Measurements from ENCODE around the gene SDK2.
A peak's percentile ranks its signal among the peaks of the same experiment; 100 is the strongest.

SDK2 gene

DNA sequence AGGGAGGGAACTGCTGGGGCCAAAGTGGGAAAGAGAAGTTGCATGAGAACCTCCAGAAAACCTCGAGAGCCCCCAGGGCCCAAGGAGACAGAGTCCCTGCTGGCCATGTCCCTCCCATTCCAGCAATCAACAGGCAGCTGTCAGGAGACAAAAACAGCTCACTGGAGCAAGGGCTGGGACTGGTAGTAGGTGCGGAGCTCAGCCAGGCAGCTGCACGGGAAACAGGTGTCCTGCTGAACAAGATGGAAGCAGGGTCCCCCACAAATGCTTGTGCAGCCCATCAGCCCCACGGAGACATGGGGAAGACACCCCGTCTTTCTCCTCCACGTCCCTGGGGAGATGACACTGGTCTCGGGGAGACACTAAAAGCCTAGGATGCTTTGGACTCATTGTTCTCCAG is 34.5 kb downstream of the SDK2 start:
- no peak for DNase-seq (ENCODE audit: low spot score)

DNA sequence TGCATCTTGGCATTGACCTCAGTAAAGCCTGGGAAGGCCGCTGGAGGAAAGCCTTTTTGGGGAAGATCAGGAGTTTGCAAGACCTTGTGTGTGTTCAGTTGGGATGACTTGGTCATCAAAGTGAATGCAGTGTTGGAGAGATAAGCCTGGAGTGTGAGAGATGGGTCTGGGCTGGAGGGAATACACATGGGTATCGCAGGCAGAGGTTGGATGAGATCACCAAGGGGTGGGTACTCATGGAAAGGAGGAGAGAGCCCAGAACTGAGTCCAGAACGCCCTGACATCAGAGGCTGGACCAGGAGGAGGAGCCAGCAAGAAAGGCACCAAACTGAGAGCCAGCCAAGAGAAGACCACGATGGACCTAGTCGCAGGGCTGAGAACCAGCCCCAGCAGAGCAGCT is 35.2 kb downstream of the SDK2 start:
- no peak for DNase-seq (ENCODE audit: low spot score)

DNA sequence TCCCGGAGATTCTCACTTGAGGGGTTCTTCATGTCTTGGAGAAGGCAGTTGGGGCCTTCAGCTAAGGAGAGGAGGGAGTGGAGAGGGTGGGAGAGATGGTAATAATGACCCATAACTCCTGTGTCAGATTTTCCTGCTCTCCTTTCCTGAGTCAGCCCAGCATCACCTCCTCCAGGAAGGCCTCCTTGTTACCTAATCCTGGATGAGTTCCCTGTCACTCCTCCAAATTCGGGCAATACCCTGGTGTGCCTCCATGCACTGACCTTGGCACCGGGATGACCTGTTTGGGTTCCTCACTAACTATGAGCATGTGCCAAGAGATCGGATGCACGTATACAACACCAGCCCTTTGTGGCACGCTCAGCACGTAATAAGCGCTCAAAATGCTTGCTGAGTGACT is 38.8 kb downstream of the SDK2 start:
- DNase-seq (ENCODE audit: low spot score), result no peak

DNA sequence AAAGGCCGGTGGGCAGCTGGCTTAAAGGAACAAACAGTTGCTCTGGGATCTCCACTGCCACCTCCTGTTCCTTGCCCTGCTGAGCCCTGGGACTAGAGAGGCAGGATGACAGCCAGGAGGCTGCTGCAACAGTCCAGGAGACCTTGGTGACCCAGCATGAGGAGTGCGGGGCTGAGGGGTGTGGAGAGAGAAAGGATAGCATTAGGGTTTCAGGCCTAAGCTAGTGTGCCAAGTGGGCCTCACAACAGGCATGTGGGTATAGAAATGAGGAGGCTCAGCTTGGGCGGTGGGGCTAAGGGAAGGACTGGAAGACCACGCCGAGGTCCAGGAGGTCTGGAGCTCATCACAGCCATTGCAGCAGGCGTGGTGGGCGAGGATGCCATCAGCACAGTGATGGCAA is 39.8 kb downstream of the SDK2 start:
- DNase-seq (ENCODE audit: low spot score), result no peak

DNA sequence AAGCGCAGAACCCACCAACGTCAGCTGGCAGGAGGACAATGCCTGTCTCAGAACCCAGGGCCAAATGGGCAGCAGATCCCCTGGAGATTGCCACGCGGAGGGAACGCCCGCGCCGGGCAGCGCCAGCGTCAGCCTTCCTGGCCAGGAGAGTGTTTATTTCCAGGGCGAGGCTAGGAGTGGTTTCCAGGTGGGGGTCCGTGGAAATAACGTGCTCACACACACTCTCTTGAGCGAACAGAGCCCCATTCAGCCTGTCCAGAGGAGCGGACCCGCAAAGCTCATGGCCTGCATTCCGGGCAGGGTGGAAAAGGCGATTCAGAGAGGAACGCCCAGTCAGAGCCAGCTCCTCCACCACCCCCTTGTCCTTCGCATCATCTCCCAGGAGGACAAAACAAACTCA is 40.3 kb downstream of the SDK2 start:
- no peak for DNase-seq (ENCODE audit: low spot score)

DNA sequence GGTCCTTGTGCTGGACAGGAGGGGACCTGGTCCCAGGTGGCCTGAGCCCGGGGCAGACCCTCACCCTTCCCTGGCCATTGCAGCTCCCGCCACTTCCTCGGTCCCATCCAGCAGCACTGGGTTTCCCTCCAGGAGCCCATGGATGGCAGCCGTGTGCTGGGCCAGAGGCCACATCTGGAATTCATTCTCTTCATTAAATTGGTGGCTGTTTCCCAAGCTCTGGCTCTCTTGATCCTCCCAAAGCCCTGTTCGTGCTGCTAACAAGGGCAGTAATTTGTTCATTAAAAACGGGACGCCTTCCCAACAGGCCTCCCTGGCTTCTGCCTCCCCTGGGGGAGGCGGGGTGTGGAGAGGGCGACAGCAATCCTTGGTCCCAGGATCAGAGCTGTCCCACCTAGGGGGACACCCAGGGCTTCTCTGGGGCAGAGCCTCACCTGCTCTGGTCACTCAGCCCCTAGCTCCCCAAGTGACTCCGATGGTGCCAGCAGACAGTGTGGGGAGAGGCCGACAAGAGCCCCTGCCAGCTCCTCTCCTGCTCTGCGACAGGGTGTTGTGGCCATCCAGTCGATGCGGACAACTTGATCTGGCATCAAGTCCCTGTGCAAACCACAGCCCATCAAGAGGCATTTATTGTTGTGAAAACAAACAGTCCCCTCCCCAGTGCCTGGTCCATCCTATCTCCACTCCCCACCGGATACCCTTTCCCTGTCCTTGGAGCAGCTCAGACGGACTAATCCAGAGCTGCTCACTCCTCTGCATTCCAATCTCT is 44.0 kb downstream of the SDK2 start:
- no peak for DNase-seq (ENCODE audit: low spot score)

DNA sequence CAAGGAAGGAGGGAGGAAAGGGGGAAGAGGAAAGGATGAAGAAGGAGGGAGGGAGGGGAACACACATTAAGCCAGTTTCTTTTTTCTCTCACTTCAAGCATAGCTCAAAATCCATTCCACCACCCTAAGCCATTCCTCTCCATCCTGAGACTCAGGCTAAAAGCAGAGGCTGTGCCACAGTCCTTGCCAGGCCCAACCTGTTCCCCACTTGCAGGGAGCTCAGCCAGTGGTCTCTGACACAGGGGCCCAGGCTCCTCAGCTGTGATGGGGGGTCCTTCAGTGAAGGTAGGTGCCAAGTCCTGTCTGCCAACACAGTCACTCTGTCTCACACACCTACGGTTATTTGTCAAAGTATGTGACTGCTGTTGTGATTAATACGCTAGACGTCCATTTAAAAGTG is 44.6 kb downstream of the SDK2 start:
- no peak for DNase-seq (ENCODE audit: low spot score)

DNA sequence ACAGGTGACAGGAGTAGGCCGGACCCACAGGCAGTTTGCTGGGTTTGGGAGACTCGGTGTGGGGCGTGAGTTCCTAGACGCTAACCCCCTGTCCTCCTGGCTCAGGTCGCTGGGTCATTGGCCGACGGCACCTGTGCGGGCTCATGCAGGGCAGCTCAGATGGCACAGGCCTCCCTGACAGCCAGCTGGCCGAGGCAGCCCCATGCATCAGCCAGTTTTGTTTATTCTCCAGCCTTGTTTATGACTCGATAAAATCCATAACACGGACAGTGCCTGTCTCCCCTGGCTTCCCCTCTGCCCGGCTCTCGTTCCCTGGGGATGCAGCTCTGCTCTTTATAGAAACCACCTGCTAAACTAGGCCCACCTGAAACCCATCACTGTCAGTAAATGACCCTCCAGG is 46.0 kb downstream of the SDK2 start:
- DNase-seq (ENCODE audit: low spot score), result no peak

DNA sequence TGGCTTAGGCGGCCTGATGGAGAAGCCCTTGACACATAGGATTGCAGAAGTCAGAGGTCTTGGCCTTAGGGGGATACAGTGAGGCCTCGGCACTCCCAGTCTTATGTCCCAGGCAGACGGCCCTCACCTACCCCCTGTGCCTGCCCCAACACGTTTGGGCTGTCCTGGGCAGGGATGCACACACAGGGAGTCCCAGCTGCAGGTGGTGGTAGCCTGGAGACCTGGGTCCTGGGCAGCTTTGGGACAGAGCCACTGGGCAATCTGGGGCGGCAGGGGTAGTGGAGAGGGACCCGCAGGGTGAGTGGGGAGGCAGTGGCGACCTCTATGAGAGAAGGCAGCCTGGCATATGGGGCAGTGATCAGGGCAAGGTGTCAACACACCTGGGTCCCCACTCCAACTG is 48.3 kb downstream of the SDK2 start:
- no peak for DNase-seq (ENCODE audit: low spot score)

DNA sequence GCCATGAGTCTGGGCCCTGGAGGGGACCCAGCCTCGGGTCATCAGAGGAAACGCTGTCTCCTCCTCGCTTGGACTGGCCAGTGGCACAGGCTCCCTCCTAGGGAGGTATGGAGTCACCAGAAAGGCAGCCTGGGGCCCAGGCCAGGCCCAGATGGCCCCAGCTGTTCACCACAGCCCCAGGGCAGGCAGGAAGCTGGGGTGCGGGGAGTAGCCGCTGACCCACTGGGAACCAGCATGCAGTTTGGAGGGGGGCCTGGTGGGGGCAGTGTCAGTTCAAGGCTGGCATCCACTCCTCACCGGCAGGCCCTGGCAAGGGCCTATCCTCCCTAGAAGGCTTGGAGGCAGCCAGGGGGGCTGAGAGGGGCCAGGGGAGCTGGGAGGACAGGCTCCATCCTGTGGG is 48.8 kb downstream of the SDK2 start:
- peak; percentile 2 for DNase-seq (ENCODE audit: low spot score)

DNA sequence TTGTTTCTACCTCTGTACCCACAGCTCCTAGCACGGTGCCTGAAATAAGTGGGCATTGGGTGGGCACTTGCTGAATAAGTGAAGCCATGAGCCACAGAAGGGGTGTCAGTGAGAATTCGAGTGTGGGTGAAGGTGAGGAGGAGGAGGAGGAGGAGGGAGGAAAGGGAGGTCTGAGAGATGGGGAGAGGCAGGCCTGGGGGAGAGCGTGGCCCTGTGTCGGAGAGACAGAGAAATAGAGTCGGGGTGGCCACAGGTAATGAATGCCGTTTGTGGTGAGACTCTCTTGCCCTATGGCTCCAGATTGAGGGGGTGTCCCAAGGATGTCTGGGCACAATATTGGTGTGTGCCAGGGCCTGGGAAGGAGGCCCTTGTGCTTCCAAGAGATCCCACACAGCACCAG is 49.2 kb downstream of the SDK2 start:
- no peak for DNase-seq (ENCODE audit: low spot score)

DNA sequence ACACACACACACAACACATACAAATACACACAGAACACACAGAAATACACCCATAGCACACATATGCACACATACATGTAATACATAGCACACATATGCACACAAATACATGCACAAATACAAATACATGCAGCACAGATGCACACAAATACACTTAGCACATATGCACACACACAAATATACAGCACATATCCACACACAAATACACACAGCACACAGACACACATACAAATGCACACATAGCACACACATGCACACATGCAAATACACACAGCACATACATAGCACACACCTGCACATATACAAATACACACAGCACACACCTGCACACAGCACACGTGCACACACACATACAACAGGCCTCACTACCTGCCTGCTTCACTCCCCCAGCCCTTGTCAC is 49.6 kb downstream of the SDK2 start:
- no peak for DNase-seq (ENCODE audit: low spot score)

DNA sequence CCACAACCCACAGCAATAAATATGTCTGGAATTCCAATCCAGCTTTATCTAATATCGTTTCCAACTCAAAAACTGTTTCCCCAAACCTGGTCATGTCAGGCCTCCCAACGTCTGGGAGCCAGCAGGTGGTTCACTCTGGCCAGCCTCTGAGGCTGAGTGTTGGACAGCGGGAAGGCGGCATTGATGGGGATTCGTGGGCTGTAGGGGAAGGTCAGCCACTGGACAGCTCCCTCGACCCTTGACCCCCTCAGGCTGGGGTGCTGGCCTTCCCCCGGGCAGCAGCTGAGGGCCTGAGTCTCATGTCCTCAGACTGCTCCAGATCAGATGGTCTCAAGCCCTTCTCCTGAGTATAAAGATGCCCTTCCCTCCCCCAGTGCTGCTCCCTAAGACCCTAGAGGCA is 50.2 kb downstream of the SDK2 start:
- DNase-seq (ENCODE audit: low spot score), result no peak

DNA sequence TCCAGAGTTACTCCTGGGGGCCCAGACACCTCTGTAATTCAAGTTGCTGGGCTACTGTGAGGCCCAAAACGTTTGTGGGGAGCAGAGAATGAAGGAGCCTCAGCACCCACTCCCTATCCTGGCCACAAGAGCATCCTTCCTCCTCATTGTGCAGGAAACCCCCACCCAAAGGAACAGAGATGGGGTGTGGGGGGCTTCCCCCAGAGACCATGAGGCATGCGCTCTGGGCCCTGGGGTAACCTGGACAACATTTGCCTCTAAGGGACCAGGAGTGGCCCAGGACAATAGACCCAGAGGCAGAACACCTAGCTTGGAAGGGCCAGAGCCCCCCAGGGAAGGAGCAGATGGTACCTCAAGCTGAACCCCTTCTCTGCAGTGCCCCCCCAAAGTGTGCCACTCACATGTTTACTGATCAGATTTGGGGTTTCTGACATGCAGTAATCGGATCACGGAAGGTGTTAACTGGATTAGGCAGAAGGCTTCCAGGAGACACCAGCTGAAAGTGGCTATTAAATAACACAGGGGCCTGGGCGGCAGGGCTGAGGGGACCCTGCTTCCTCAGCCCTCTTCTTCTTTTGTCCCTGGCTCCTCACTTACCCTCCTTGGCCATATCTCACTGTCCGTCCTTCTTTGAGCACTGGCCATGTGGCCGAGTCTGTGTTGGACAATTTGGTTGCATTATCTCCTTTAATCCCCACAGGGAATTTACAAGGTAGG is 50.8 kb downstream of the SDK2 start:
- DNase-seq (ENCODE audit: low spot score), result no peak

DNA sequence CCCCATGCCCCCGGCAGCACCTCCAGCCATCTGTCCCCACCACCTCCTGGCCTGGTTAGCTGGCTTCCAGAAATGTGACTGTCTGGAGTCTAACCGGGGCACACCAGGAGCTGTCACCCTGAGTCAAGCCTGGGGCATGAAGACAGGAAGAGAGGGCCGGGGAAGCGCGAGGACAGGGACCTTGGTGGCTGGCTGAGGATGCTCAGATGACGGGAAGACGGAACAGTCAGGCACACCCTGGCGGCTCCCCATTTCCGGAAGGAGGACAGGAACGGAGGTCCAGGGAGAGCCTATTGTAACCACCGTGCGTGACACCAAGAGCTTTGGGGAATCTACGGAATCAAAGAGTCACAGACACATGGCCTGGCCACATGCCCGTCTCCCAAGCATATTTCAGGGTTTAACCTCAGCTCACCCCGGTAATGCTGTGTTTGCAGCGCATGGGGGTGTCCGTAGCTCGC is 51.7 kb downstream of the SDK2 start:
- no peak for DNase-seq (ENCODE audit: low spot score)

DNA sequence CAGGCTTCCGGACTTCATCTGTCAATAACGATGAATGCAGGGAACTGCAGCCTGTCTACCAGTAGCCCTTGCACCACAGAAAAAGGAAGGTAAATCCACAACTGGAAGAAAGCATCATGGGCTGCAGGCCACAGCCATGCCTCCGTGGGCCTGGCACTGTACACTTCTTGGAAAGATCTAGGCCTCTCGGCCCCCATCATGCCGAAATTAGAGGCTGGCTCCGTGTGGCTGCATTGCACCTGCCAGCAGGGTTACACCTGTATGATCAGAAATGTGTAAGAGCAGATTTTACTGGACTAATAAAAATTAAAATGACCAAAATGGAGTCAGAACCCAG is 52.2 kb downstream of the SDK2 start:
- DNase-seq (ENCODE audit: low spot score), result no peak

DNA sequence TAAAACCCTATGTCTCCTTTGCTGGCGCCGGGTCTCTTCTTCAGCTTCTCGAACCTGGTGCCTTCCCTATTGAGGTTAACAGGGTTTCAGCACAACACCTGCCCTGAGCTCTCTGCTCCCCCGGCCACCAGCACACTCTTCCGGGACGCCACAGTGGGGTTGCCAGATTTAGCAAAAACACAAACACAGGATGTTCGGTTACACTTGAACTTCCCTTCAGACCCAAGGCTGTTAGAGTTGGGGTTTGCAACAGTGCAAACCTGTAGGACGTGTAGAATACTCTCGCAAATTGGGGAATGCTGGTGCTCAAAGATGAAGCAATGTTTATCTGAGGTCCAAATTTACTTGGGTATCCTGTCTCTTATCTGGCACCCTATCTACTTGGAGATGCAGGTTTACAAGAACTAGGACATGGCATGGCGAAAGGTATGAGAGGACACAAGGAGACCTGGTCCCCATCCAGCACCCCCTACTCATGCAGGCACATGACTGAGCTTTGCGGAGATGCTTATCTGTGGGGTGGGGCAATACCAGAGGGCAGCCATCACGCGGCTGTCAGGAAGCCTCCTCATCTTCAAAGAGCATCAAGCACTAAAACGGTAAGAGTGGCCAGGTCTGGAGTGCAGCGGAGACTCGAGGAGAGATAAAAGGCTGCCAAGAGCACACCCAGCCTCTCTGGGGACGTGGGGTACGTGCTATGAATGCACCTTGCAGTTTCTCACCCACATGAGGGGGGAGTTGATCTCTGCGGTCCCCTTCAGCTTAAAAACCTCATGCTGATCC is 52.8 kb downstream of the SDK2 start:
- DNase-seq (ENCODE audit: low spot score), result no peak

DNA sequence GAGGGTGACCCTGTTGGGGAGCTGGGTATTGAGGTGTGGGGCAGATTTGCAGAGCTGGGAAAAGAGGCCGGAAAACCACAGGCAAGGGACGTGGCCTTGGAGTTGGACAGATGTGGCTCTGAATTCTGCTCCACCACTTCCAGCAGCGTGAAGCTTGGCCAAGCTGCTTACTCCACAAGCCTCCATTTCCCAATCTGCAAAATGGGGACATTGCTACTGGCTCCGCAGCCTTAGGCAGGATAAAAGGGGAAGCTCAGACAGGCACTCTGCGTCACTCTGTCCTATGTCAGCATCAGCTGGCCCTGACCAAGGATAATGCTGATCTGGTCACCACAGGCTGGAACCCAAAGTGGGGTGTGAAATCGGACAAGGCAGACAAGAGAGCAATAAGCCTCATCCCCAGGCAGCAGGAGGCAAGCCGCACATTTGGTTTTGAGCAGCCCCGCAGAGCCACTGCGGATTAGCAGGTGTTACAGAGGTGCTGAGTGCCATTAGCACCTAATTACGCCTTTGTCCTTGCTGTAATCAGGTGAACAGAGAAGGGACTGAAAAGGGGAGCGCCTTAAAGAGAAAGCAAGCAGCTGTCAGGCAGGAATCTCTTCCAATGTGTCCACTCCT is 54.8 kb downstream of the SDK2 start:
- no peak for DNase-seq (ENCODE audit: low spot score)

DNA sequence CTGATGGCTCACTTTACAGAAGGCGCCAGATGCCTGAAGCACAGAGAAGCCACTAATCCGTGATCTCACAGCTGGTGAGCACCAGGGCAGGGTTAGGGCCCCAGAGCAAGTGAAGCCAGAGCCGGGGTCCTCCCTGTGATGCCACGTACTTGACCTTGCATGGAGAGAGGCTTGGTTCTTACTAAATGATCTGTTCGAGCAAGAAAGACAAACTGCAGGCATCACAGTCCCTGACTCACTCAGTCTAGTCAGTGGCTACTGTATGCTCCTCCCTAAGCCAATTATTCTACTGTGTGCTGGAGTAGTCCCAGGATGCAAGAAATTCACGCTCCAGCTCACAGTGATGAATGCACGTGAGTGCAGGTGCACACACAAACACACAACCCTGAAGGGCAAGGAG is 55.4 kb downstream of the SDK2 start:
- peak; percentile 14 for DNase-seq (ENCODE audit: low spot score)

DNA sequence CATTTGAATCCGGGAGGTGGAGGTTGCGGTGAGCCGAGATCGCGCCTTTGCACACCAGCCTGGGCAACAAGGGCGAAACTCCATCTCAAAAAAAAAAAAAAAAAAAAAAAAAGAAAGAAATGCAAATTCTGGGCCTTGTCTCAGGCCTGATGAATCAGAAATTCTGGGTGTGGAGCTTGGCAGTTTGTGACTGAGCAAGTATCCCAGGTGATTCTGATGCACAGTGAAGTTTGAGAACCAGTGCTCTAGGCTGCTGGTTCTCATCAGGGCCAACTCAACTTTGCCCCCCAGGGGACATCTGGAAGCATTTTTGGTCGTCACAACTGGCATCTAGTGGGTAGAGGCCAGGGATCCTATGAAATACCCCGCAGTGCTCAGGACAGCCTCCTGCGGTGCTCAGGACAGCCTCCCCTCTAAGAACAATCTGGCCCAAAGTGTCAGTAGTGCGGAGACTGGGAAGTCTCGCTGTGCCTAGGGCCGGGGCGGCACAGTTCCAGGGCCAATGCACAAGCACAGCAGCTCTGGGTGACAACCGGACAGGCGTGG is 55.9 kb downstream of the SDK2 start:
- no peak for DNase-seq (ENCODE audit: low spot score)

DNA sequence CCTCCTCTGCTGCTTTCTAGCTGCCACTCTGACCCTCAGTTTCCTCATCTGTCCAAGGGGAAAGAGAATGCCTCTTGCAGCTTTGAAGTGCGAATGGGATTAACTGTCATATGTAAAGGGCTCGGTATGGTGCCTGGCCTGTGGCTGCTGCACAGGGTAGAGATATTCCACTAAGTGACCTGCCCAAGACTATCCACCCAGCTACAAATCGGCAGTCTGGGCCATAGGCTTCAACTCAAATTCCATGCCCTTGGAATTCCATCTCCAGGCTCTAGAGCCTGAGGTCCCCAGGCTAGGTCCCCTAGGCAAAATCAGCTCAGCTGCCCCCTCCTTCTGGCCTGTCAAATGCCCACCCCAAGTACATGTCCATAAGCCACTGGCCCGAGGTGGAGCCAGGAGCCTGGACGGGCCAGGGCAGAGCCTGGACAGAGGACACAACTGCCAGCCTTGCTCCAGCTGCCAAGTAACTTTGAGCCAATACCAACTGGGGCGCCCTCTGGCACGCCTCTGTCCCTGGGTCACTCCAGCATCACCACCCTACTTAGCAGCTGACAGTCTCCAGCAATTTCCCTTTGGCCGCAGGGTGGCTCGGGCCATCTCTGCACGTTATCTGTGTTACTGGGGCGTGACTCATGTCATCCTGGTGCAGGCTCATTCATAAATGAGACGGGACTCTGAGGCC is 57.2 kb downstream of the SDK2 start:
- peak; percentile 22 for DNase-seq (ENCODE audit: low spot score)

Measured in kidney tubule cell (primary cell).